Glomerular visceral epithelial cell (primary cell): ENCODE data around the gene OR4D11.
"Not testable (repeated sequence)": the region's sequence is repeated elsewhere in the genome, so short reads cannot be mapped to it uniquely, and the experiment has no call there.

Source experiments
- DNase-seq: peaks from one replicate; pipeline ENCODE4 v3.0.0-alpha.2; 2016; ENCODE audit errors: extremely low spot score

Gene OR4D11

GRCh38 chr11:59503276-59503675, at the start of gene OR4D11:
Gene OR4D11 (plus strand): TSS chr11:59503576. CDS start chr11:59503576, 0 bp downstream.
- DNase-seq, result no peak

DNA sequence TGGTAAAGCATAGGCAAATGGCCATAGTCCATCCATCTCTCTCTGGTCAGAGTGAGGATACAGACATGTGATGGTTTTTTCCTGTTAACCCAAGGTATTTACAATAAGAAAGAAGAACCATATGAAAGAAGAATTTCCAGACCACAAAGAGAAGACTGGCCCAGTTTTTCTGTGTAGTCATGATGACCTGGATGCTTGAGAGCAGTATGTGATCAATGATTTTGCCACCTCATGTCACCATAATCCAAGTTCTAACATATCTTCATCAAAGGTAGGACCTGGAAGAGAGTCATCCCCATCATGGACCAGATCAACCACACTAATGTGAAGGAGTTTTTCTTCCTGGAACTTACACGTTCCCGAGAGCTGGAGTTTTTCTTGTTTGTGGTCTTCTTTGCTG, 46.7 kb upstream of the OR4D11 start, which contains the start of gene OR4D6:
TSS of gene OR4D6 (plus strand) at position 301 of the 400 bp plus-strand sequence. CDS start at position 301, 0 bp downstream.
- DNase-seq, result no peak

DNA sequence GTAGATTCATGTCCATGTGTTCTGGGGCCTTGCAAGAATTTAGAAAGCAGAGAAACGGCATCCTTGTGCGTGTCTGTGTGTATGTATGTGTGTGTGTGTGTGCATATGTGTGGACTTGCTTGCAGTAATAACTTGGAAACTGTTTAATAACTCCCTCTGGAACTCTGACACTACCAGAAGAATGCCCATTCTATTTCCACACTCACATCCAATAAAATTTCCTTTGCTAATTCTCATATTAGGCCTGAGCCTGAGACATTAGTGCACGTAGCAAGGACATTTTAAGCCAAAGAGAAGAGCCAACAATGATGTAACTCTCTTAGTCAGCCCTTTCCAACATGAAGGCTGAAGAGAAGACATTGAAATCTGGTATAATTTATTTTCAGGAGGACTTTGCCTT, 43.5 kb upstream of the OR4D11 start:
- no peak for DNase-seq

- DNase-seq, result no peak
These were observed 40.2 kb upstream of the OR4D11 start for GRCh38 chr11:59463190-59463641.

DNA sequence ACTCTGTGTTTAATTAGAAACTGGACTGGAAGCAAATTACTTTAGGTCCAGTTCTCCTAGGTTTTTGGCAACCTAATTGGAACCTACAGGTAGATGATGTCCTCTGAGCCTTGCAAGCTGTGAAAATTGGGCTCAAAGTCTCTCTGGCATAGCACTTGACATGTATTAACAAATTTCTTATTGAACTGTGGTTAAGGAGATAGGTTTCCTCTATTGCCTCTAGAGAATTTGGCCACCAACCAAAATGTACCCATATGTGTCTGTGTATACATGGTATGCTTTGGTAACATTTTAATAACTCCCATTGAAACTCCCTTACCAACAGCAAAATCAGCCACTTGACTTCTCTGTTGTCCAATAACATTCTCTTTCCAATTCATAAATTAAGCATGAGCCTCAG, 30.4 kb upstream of the OR4D11 start, which contains the start of gene OR4D10:
TSS of gene OR4D10 (plus strand) at position 301 of the 400 bp plus-strand sequence. CDS start 4,115 bp downstream, outside the sequence.
- no peak for DNase-seq

DNA sequence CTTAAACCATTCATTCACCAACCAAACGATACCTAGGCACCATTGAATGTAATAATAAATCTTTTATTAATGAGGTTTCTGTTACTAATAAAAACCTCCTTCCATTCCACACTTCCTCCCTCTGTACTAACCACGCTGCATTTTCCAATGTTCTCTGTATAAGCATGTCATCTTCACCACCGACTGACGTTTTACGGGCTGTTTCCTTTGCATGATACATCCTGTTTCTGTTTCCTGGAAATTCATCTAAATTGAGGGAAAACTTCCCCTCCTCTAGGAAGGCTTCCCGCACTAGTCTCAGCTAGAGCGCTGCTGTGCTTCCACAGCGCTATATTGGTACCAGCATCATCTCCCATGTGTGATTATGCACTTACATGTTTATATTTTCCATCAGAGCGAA, 28.2 kb upstream of the OR4D11 start:
- DNase-seq, result no peak

DNA sequence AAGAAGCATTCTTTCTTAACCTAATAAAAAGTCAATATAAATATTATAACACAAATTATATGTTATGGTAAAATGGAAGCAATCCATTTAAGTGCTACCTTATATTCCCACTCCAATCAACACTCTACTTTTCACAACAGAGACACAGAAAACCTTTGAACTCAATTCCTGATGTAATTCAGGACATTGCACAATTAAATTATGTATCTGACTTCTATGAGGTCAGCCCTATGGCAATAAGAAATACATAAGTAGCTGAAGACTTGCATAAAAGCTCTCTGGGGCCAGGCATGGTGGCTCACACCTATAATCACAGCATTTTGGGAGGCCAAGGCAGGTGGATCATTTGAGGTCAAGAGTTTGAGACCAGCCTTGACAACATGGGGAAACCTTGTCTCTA, 23.5 kb upstream of the OR4D11 start:
- no peak for DNase-seq

GRCh38 chr11:59480359-59480758, 23.0 kb upstream of the OR4D11 start:
- no peak for DNase-seq

DNA sequence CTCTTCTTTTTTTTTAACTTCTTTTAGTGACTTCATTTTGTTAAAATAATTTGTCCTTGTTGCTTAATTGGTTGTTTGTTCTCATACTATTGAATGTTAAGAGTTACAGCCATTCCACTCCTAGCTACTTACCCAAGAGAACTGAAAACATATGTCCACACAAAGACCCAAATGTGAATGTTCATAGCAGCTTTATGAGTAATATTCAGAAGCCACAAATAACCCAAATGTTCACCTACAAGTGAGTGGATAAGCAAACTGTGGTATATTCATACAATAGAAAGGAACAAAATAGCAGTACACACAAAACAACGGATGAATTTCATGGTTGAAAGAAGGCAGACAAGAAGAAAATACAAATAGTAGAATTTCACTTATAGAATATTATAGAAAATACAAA, 1.4 kb upstream of the OR4D11 start:
- DNase-seq, result no peak

DNA sequence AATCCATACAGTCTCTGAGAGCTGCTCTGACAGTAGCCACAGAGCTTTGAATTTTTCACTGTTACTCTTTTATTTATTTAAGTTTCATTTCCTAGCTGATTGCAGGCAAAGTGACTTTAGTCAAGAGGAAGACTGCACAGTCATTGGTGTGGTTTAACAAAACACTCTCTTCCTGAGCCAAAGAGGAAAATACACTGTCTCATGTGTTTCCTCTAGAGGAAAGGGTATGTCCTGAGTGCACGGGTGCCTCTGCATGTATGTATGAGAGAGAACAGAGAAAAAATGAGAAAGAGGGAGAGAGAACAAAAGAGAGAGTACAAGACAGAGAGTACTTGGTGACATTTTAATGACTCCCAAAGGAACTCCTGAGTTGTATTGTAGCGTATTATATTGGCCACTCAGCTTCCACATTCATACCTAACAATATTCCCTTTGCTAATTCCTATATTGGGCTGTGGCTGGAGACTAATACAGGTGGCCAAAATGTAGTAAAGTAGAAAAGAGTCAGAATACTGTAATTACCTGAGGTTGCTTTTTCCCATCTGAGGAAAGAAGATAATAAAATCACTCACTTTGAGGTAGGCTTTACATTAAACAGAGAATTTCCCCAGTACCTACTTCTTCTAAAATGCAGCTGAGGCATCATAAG, 7.7 kb downstream of the OR4D11 start, which contains the start of gene OR4D9:
TSS of gene OR4D9 (plus strand) at position 599 of the 649 bp plus-strand sequence. CDS start 3,374 bp downstream, outside the sequence.
- no peak for DNase-seq

DNA sequence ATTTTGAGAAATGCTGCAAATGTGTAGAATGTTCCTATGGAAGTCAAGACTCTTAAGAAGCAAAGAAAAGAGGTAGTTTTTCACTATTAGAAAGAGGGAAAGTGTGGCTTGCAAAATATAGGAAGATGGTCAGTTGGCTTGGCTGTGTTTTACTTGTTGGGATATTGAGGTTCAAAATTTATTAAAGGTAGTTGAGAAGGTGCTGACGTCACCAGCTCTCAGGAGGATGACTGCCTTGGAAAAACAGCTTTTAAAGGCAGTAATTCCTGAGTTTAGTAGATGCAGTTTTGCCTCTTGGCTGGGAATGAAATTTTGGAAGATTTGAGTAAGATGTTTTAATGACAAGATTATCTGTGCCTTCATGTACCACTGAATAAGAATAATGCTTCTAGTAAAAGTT, 8.3 kb downstream of the OR4D11 start:
- DNase-seq, result no peak

DNA sequence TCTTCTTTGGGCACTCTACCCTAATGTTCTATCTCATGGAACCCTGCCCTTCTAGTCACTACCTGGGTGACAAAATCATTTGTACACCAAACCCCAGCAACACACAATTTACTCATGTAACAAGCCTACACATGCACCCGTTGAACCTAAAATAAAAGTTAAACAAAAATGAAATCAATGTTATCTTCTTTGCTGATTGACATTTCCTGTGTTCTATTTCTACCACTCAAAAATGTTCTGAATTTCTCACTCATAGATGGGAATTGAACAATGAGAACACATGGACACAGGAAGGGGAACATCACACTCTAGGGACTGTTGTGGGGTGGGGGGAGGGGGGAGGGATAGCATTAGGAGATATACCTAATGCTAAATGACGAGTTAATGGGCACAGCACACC, 16.8 kb downstream of the OR4D11 start:
- DNase-seq, result not testable (repeated sequence)

DNA sequence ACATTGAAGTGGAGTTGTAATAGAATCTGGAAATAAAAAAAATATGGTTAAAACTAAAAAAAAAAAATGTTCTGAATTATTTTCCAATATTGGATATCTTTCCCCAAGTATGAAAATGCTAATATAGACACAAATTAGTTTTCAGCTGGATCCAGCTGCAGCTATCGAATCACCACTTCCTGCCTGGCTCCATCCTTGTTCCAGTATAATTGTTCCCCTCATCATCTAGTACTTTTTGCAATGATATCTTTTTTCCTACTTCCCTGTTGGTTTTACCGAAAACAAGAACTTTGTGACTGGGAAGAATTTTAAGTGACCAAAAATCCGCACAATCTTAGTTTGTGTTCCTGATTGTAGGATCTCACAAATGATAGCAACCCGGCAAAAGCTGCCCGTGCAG, 17.4 kb downstream of the OR4D11 start:
- DNase-seq, result no peak

GRCh38 chr11:59523541-59523940, 20.2 kb downstream of the OR4D11 start:
- DNase-seq, result no peak

- DNase-seq, result no peak
These were observed 25.3 kb downstream of the OR4D11 start for GRCh38 chr11:59528711-59529110.

GRCh38 chr11:59532620-59533019, 29.2 kb downstream of the OR4D11 start:
- no peak for DNase-seq

DNA sequence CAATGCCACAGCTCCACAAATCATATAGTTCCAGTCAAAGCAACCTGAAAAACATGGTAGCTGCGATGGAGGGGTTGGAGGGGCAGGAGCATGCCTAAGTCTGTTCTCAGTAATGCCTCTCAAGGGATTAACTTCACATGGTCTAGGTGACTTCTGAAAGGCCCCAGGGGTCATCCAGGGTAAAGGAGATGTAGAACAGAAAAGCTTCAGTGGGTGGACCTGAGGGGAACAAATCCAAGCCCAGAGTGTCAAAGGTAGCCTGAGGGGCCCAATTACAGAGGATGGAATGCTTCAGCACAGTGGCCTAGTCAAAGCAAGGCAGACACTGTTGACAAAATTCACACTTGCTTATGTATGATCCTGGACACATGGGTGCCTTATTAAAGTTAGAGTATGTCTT, 31.3 kb downstream of the OR4D11 start:
- DNase-seq, result no peak

DNA sequence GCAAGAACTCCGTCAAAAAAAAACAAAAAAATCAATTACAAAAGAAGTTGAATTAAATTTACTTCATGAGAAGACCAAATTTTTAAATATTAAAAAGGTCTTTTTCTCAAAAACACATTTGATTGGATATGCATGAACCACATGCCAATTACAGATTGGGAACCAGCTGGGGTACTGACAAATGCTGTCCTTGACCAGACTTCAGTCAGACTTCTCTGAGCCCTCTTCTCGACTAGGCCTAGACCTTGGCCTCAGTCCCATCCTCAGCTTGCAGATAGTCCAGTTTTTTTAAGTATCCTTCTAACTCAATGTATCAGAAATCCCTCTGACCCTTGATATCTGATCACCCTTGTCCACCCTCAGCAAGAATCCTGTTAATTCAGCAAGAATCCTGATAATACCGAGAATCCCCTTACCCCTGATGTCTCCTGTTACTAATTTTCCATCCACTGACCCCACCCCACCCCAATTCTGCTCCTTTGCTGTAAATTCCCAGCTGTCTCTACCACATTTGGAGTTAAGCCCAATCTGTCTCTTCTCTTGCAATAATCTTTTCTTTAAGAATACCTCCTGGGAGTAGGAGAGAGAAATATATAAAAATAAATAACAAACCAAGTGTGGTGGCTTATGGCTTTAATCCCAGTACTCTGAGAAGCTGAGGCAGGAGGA, 38.9 kb downstream of the OR4D11 start:
- no peak for DNase-seq

GRCh38 chr11:59543713-59544112, 40.3 kb downstream of the OR4D11 start:
- not testable (repeated sequence) for DNase-seq

- DNase-seq, result no peak
These were observed 41.4 kb downstream of the OR4D11 start for GRCh38 chr11:59544869-59545178.

DNA sequence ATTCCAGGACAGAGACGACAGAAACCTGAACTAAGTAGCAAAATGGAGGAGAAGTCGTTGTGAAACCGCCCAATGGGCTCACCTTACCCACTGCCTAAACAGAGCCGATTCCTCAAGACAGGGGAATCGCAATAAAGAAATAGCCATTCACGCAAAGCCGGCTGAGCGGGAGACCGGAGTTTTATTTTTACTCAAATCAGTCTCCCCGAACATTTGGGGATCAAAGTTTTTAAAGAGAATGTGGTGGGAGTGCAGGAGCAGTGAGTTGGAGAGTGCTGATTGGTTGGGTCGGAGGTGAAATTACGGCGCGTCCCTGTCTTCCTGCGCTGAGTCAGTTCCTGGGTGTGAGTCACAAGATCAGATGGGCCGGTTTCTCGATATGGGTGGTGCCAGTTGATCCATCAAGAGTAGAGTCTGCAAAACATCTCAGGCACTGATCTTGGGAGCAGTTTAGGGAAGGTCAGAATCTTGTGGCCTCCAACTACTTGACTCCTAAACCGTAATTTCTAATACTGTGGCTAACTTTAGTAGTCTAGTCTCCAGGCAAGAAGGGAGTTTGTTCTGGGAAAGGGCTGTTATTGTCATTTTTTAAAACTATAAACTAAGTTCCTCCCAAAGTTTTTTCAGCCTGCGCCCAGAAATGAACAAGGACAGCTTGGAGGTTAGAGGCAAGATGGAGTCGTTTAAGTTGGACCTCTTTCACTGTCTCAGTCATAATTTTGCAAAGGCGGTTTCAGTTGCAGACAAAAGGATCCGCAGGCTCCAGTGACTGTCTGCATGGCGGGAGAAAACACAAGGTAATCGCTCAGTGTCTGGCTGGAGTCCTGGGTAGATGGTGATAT, 42.0 kb downstream of the OR4D11 start:
- DNase-seq, result no peak

- not testable (repeated sequence) for DNase-seq
These were observed 44.4 kb downstream of the OR4D11 start for GRCh38 chr11:59547605-59548308.
